Measurements from ENCODE around the gene FXYD1. TPM values are rescaled to one million over a fixed set of nuclear protein-coding genes. Genes with fewer than 3 reads are reported as not detected.

Gene FXYD1
- total RNA-seq, 4 donors from 2014 or later = 28.7 to 108 (median 37.8) TPM

DNA sequence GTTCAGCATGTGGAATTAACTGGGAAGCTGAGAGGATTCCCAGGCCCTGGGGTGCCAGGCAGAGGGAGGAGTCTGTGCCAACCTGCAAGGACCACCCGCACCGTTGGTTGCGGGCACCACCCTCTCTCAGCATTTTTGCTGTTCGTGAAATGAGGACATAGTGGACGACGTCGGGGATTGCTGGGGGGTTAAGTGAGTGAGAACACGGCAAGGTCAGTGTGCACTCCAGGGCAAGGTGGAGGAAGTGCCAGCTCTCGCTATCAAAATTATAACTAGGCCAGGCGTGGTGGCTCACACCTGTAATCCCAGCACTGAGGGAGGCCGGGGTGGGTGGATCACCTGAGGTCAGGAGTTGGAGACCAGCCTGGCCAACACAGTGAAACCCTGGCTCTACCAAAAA, 20.8 kb upstream of the FXYD1 start:
- TF ChIP-seq CTCF (IDR thresholded peaks at IDR 0.05; ENCODE audit: low read depth) = no peak

DNA sequence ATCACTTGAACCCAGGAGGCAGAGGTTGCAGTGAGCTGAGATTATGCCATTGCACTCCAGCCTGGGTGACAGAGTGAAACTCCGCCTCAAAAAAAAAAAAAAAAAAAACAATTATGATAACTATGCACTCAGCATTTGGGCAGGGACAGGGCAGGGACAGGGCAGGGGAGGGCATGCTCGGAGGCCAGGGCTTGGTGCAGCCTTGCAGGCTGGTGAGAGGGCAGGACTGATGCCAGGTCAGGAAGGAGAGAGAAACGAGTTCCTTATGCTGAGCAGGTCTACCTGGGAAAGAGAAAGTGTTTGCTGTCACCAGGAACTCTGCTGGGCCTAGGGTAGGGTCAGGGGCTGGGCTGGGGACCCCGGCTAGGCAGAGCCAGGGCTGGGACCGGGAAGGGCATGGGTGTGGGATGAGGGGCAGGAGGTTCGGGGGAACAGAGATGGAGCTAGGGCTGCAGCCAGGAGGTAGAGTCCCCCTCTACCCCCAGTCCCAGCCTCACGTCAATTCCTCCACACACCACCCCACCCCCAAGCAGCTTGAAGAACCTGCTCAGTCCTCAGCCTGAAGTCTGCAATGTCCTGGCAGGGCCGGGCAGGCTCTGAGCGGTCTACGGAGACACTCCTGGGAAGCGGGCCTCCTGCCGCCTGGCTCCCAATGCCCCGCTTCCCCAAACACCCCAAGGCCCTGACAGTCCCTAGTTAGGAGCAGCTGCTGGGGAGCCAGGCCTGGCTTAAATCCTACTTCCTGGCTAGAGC, 20.2 kb upstream of the FXYD1 start:
- no peak for TF ChIP-seq CTCF (IDR thresholded peaks at IDR 0.05; ENCODE audit: low read depth)

DNA sequence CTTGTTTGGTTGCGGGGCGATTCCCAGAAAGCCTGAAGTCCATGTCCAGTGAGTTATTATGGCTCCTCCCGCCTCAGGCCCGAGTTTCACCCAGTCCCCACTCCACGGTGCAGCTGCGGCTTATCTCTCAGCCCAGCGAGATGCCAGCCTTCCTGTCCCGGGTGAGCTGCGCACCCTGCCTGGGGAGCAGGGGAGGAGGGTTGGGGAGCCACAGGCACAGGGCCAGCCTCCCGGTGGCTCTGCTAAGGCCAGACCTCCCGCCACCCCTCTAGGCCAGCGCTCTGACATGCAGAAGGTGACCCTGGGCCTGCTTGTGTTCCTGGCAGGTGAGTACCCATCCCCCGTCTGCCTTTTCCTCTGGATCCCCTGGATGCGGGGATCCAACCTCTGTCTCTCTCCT, 19.5 kb upstream of the FXYD1 start:
- TF ChIP-seq CTCF (IDR thresholded peaks at IDR 0.05; ENCODE audit: low read depth) = no peak

GRCh38 chr19:35119578-35120155, 19.0 kb upstream of the FXYD1 start:
- no peak for TF ChIP-seq CTCF (IDR thresholded peaks at IDR 0.05; ENCODE audit: low read depth)

DNA sequence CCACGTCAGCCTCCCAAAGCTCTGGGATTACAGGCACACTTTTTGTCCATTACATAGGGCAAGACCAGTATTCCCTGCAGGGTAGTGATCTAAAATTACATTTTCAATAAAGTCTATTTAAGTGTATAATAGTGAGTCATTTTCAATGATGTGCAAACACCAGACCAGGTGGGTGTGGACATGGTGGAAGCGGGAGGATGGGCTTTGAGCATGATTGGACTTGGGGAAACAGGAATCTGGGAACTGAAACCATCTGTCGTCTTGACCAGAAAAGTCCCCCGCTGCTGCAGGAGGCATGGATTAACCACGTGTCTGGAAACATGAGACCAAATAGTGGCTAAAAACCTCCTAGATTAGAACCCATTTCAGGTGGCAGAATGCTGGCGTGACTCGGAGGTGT, 18.1 kb upstream of the FXYD1 start:
- no peak for TF ChIP-seq CTCF (IDR thresholded peaks at IDR 0.05; ENCODE audit: low read depth)

DNA sequence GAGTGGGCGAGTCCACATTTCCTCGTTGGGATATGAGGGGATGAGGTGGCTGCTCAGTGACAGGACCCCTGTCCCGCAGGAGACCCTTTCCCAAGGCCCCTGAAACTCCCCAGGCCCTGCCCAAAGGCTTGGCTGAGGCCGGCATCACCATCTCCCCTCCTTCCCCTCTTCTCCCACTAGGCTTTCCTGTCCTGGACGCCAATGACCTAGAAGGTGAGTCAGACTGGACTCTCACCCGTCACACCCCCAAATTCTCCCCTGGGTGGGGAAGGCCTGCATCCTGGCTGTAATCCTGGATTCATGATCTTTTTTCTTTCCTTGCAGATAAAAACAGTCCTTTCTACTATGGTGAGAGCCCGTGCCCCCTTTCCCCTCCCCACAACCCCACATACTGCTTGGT, 17.7 kb upstream of the FXYD1 start:
- TF ChIP-seq CTCF (IDR thresholded peaks at IDR 0.05; ENCODE audit: low read depth) = no peak

DNA sequence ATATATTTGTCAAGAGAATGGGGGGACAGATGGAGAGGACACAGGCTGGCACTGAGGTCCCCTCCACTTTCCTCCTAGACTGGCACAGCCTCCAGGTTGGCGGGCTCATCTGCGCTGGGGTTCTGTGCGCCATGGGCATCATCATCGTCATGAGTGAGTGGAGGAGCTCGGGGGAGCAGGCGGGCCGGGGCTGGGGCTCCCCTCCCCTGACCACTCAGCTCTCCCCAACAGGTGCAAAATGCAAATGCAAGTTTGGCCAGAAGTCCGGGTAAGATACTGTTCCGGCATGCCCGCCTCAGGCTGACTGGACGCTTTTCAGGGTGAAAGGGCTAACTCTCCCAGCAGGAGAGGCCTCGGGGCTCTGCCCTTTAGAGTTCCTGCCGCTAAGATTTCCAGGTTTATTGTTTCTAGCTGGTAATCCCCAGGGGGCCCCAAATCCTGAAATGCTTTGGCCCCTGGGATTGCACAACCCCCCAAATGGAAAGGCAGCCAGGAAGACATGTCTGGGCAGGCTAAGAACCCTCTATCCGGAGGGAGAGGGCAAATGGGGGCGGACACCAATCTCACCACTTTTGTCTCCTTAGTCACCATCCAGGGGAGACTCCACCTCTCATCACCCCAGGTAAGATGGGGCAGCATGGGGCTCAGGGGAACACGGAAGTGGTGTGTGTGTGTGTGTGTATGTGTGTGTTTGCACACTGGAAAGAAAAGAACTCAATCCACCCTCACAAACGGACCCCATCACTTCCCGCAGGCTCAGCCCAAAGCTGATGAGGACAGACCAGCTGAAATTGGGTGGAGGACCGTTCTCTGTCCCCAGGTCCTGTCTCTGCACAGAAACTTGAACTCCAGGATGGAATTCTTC, 15.7 kb upstream of the FXYD1 start:
- no peak for TF ChIP-seq CTCF (IDR thresholded peaks at IDR 0.05; ENCODE audit: low read depth)

Data from subcutaneous adipose tissue (tissue), 4 donors.